Measurements from ENCODE around the gene ZNF407. TPM values are rescaled to one million over a fixed set of nuclear protein-coding genes. Genes with fewer than 3 reads are reported as not detected.

The ZNF407 gene
- total RNA-seq, 2 experiments from 2014 or later, result 16.6 to 17.0 TPM

- H3K36me3 Mint-ChIP-seq (ENCODE audit: low read depth), result no peaks in the 10 kb centered on the region
- H3K4me1 Mint-ChIP-seq (ENCODE audit: low read depth), result peaks cover 1% of the 10 kb centered on the region
- H3K27ac Mint-ChIP-seq, result no peak overlapping the region
- ChIA-PET CTCF (no interaction called here), POLR2A (no interaction called here)
- ATAC-seq, result no peak
- H3K9me3 Mint-ChIP-seq (ENCODE audit: insufficient read depth), result no peaks in the 10 kb centered on the region
- no peaks in the 10 kb centered on the region for H3K27me3 Mint-ChIP-seq (ENCODE audit: low read depth)
- no peak for DNase-seq
- H3K4me3 Mint-ChIP-seq, result no peak overlapping the region
Measured at GRCh38 chr18:74861154-74861553, 263.5 kb downstream of the ZNF407 start.

GRCh38 chr18:74862094-74862493 is 264.4 kb downstream of the ZNF407 start:
- no peaks in the 10 kb centered on the region for H3K9me3 Mint-ChIP-seq (ENCODE audit: insufficient read depth)
- CTCF ChIA-PET, result no interaction called here

GRCh38 chr18:74866577-74866976 is 268.9 kb downstream of the ZNF407 start:
- CTCF ChIA-PET, result no interaction called here
- Mint-ChIP-seq H3K4me3 (no peak overlapping the region), H3K36me3 (ENCODE audit: low read depth) (no peaks in the 10 kb centered on the region), H3K4me1 (ENCODE audit: low read depth) (peaks cover 1% of the 10 kb centered on the region), H3K27me3 (ENCODE audit: low read depth) (no peaks in the 10 kb centered on the region), H3K9me3 (ENCODE audit: insufficient read depth) (no peaks in the 10 kb centered on the region), H3K27ac (no peak overlapping the region)
- DNase-seq (no peak), ATAC-seq (no peak)
- POLR2A ChIA-PET, result no interaction called here

More at GRCh38 chr18:74862094-74862493, 264.4 kb downstream of the ZNF407 start:
- POLR2A ChIA-PET, result no interaction called here
- Mint-ChIP-seq H3K27me3 (ENCODE audit: low read depth) (no peaks in the 10 kb centered on the region), H3K36me3 (ENCODE audit: low read depth) (no peaks in the 10 kb centered on the region), H3K4me1 (ENCODE audit: low read depth) (peaks cover 1% of the 10 kb centered on the region), H3K4me3 (no peak overlapping the region), H3K27ac (no peak overlapping the region)
- DNase-seq, result no peak
- no peak for ATAC-seq

GRCh38 chr18:74868461-74868860 is 270.8 kb downstream of the ZNF407 start:
- Mint-ChIP-seq H3K36me3 (ENCODE audit: low read depth) (no peaks in the 10 kb centered on the region), H3K27ac (no peak overlapping the region), H3K4me3 (no peak overlapping the region), H3K9me3 (ENCODE audit: insufficient read depth) (no peaks in the 10 kb centered on the region), H3K27me3 (ENCODE audit: low read depth) (no peaks in the 10 kb centered on the region), H3K4me1 (ENCODE audit: low read depth) (peaks cover 1% of the 10 kb centered on the region)
- ChIA-PET POLR2A (no interaction called here), CTCF (interaction anchor here (1.2 to 1.3 kb wide), 2 partner anchors 9 to 20 kb away, joined by 3 read pairs; no protein-coding TSS in a partner anchor)
- DNase-seq (no peak), ATAC-seq (no peak)

- POLR2A ChIA-PET, result interaction anchor here (0.6 kb wide), 1 partner anchor 1340 kb away, joined by 3 read pairs; no protein-coding TSS in a partner anchor
- Mint-ChIP-seq H3K27me3 (ENCODE audit: low read depth) (no peaks in the 10 kb centered on the region), H3K4me1 (ENCODE audit: low read depth) (no peaks in the 10 kb centered on the region), H3K4me3 (no peak overlapping the region), H3K27ac (no peak overlapping the region), H3K36me3 (ENCODE audit: low read depth) (no peaks in the 10 kb centered on the region), H3K9me3 (ENCODE audit: insufficient read depth) (no peaks in the 10 kb centered on the region)
- DNase-seq (no peak), ATAC-seq (no peak)
- CTCF ChIA-PET, result no interaction called here
Measured at GRCh38 chr18:74869904-74870863, 272.5 kb downstream of the ZNF407 start.

DNA sequence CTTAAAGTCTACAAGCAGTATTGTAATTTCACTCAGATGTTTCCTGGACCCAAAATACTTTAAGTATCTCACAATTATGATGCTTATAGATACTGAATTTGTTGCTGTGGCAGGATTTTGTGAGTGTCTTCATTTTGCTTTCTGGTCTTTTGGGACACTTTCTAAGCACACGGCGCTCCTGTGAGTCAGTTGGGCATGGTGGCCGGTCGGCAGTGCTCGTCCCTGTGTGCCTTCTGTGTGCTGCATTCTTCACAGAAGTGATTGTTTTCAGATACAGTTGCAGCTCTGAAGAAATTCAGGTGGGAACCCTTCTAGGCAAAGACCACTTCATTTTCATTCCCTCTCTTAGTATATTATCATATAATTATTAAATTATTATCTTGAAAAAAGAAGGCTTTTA is 273.3 kb downstream of the ZNF407 start:
- ChIA-PET CTCF (no interaction called here), POLR2A (interaction anchor here (0.6 kb wide), 1 partner anchor 1339 kb away, joined by 3 read pairs; no protein-coding TSS in a partner anchor)
- no peak for DNase-seq
- ATAC-seq, result no peak
- H3K4me3 Mint-ChIP-seq, result no peak overlapping the region
- no peaks in the 10 kb centered on the region for H3K27me3 Mint-ChIP-seq (ENCODE audit: low read depth)
- H3K27ac Mint-ChIP-seq, result no peak overlapping the region
- H3K4me1 Mint-ChIP-seq (ENCODE audit: low read depth), result no peaks in the 10 kb centered on the region
- no peaks in the 10 kb centered on the region for H3K36me3 Mint-ChIP-seq (ENCODE audit: low read depth)
- H3K9me3 Mint-ChIP-seq (ENCODE audit: insufficient read depth), result no peaks in the 10 kb centered on the region

- no peak overlapping the region for H3K4me3 Mint-ChIP-seq
- ATAC-seq (no peak), DNase-seq (no peak)
- no peaks in the 10 kb centered on the region for H3K36me3 Mint-ChIP-seq (ENCODE audit: low read depth)
- H3K27ac Mint-ChIP-seq, result no peak overlapping the region
- ChIA-PET POLR2A (no interaction called here), CTCF (no interaction called here)
- H3K4me1 Mint-ChIP-seq (ENCODE audit: low read depth), result no peaks in the 10 kb centered on the region
- H3K9me3 Mint-ChIP-seq (ENCODE audit: insufficient read depth), result no peaks in the 10 kb centered on the region
- no peaks in the 10 kb centered on the region for H3K27me3 Mint-ChIP-seq (ENCODE audit: low read depth)
Measured at GRCh38 chr18:74873629-74874028, 276.0 kb downstream of the ZNF407 start.

DNA sequence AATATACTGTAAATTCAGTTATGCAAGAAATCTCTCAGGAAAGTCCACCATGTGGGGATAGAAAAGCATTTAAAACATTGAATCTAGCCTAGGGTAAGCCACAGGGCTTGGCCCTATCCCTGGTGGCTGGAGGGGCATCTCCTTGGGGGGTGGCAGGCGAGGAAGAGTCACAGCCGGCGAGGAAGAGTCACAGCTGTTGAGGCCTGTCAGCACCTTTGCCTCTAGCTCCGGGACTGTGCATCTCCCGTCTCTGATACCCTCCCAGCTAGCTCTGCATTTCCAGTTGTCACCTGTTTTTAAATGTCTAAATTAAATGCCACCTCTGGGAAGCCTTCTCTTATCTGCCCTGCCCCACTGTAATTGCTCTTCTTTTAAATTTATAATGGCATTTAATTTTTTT is 276.7 kb downstream of the ZNF407 start:
- Mint-ChIP-seq H3K9me3 (ENCODE audit: insufficient read depth) (no peaks in the 10 kb centered on the region), H3K27me3 (ENCODE audit: low read depth) (no peaks in the 10 kb centered on the region), H3K27ac (no peak overlapping the region), H3K4me1 (ENCODE audit: low read depth) (no peaks in the 10 kb centered on the region), H3K36me3 (ENCODE audit: low read depth) (no peaks in the 10 kb centered on the region), H3K4me3 (no peak overlapping the region)
- POLR2A ChIA-PET, result no interaction called here
- ATAC-seq, result no peak
- CTCF ChIA-PET, result no interaction called here
- DNase-seq, result no peak

DNA sequence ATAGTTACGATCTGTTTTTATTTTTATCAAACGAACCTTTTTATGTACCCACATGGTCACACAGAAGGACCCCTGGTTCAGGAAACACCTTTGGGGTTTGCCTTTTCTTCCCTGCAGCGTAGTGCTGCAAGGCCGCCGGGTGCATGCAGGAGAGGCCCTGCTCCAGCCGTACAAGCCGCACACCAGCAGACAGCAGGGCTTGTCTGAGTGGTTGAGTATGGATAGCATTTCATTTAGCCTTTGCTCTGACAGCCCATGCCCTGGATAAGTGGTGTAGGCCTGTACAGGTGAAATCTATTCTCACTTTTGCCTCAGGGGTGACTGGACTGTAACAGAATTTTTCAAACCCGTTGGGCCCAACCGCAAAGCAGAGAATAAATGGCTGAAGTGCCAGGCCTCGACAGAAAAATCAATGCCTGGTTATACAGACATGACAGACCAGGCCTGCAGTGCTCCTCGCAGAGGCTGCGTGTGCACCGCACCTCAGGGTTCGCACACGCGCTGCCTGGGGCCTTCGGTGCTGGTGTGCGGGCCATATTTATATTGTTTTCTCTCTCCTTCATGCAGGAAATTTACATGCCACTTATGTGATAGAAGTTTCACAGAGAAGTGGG is 279.1 kb downstream of the ZNF407 start:
- POLR2A ChIA-PET, result no interaction called here

GRCh38 chr18:74878267-74878666 is 280.6 kb downstream of the ZNF407 start:
- no peak for ATAC-seq
- Mint-ChIP-seq H3K36me3 (ENCODE audit: low read depth) (peaks cover 11% of the 10 kb centered on the region), H3K4me3 (no peak overlapping the region), H3K4me1 (ENCODE audit: low read depth) (no peaks in the 10 kb centered on the region), H3K27ac (no peak overlapping the region), H3K27me3 (ENCODE audit: low read depth) (no peaks in the 10 kb centered on the region), H3K9me3 (ENCODE audit: insufficient read depth) (no peaks in the 10 kb centered on the region)
- CTCF ChIA-PET, result interaction anchor here (1.0 kb wide), 1 partner anchor 10 kb away, joined by 3 read pairs; no protein-coding TSS in a partner anchor
- DNase-seq, result no peak
- POLR2A ChIA-PET, result no interaction called here

More for the DNA sequence above, 279.1 kb downstream of the ZNF407 start:
- Mint-ChIP-seq H3K4me3 (no peak overlapping the region), H3K9me3 (ENCODE audit: insufficient read depth) (no peaks in the 10 kb centered on the region), H3K27ac (no peak overlapping the region), H3K4me1 (ENCODE audit: low read depth) (no peaks in the 10 kb centered on the region), H3K27me3 (ENCODE audit: low read depth) (no peaks in the 10 kb centered on the region), H3K36me3 (ENCODE audit: low read depth) (peaks cover 9% of the 10 kb centered on the region)
- CTCF ChIA-PET, result no interaction called here
- ATAC-seq, result no peak
- DNase-seq, result no peak

- no peaks in the 10 kb centered on the region for H3K9me3 Mint-ChIP-seq (ENCODE audit: insufficient read depth)
- no peak overlapping the region for H3K27ac Mint-ChIP-seq
- no peak overlapping the region for H3K4me3 Mint-ChIP-seq
- POLR2A ChIA-PET, result no interaction called here
- no peak for DNase-seq
- no peak for ATAC-seq
- H3K36me3 Mint-ChIP-seq (ENCODE audit: low read depth), result peaks cover 11% of the 10 kb centered on the region
- no peaks in the 10 kb centered on the region for H3K27me3 Mint-ChIP-seq (ENCODE audit: low read depth)
- H3K4me1 Mint-ChIP-seq (ENCODE audit: low read depth), result no peaks in the 10 kb centered on the region
- CTCF ChIA-PET, result no interaction called here
Measured at GRCh38 chr18:74880706-74881278, 283.1 kb downstream of the ZNF407 start.

GRCh38 chr18:74892066-74892627 is 294.5 kb downstream of the ZNF407 start:
- H3K36me3 Mint-ChIP-seq (ENCODE audit: low read depth), result peaks cover 3% of the 10 kb centered on the region
- ChIA-PET POLR2A (no interaction called here), CTCF (no interaction called here)
- H3K4me3 Mint-ChIP-seq, result no peak overlapping the region
- ATAC-seq (no peak), DNase-seq (no peak)
- no peaks in the 10 kb centered on the region for H3K27me3 Mint-ChIP-seq (ENCODE audit: low read depth)
- no peaks in the 10 kb centered on the region for H3K9me3 Mint-ChIP-seq (ENCODE audit: insufficient read depth)
- H3K4me1 Mint-ChIP-seq (ENCODE audit: low read depth), result peaks cover 4% of the 10 kb centered on the region
- H3K27ac Mint-ChIP-seq, result no peak overlapping the region
